Hematopoietic multipotent progenitor cell (in vitro differentiated cells): ENCODE results near the gene ITPR1. TPM values are rescaled to one million over a fixed set of nuclear protein-coding genes. Genes with fewer than 3 reads are reported as not detected.
A peak's percentile ranks its signal among the peaks of the same experiment; 100 is the strongest.

ENCODE experiments used
- DNase-seq, 3 donors: peaks; one replicate each; pipeline ENCODE4 v3.0.0-alpha.2; 2011 to 2015; ENCODE audit warnings: low read depth in 2 of 3, low spot score in 2 of 3
- total RNA-seq: library from RNA; depleted of rRNA; stranded (reverse); fragments of >200 nt; gene quantifications from one replicate; pipeline ENCODE4 v1.2.3, GENCODE V29; 2012

Gene ITPR1
- total RNA-seq, 1 donor = 166 TPM

DNA sequence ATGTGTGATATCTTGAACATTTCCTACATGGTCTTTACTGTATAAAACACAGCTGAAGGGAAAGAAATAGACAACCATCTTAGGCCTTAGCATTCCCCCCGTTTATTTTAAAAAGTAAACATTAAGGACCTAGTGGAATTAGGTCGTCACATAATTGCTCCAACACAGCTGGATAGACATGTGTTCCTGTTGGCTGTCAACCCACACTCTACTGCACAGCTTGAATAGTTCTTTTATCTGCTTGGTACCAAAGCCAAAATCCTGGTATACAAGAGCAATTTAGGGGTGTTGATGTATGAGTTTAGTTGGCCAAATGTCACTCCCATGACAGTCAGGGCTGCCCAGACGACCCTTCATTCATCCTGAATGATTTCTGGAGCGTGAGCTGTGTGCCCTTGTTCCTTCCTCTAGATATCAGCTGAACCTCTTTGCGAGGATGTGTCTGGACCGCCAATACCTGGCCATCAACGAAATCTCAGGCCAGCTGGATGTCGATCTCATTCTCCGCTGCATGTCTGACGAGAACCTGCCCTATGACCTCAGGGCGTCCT is 179.7 kb downstream of the ITPR1 start:
- no peak for DNase-seq

GRCh38 chr3:4674216-4674615 is 181.1 kb downstream of the ITPR1 start:
- no peak for DNase-seq

DNA sequence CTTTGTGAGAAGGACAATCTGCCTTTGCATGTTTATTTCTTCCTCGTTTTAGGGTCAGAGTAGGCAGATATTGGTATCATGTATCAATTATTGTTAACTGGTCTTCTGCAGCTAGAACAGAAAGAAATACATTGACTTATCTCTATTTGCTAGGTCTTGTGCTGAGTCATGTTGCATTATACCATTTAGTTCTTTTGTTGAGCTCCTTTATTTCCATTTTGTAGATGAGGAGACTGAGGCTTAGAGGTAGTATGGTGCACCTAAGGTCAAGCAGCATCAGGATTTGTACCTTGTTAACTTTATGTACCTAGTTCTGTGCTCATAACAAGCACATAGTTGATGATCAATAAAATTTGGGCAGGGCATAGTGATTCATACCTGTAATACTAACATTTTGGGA is 182.6 kb downstream of the ITPR1 start:
- no peak for DNase-seq

DNA sequence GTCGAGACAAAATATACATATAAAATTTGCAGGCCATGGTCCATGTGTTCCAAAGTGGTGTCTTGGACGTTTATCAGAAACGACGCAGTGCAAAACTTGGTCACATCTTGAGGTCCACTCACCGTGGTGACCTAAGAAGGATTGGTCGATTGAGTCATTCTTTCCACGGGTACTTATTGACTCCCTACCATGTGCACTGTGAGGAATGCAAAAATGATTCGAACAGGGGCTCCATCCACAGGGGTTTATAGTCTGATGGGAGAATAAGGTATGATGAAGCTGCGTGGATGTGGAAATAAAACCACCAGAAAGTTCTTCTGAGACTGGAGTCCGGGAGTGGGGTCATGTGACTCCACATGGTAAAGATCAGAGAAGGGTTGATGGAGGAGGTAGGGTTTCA is 185.2 kb downstream of the ITPR1 start:
- DNase-seq = no peak

- DNase-seq = no peak
These were observed 187.1 kb downstream of the ITPR1 start for GRCh38 chr3:4680227-4680691.

DNA sequence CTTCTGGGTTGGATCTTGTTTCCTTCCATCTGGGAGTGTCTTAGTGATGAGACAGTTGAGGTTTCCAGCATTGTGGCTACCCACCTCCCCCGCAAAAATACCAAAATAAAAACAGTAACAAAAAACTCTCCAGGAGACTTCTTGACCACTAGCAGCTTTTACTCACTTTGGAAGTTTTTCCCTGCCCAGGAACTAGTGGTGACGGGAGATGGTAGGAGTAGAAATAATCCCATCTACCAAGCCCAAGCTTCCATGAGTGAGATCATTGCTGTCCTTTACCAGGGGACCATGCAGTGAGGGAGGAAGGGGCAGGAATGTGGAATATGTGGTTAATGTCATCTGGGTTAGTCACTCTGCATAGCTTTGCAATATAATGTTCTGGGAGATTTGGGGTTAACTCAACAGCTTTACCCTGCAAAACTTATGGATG is 187.7 kb downstream of the ITPR1 start:
- no peak for DNase-seq

- no peak for DNase-seq
These were observed 188.2 kb downstream of the ITPR1 start for GRCh38 chr3:4681301-4681700.

- no peak for DNase-seq
These were observed 191.0 kb downstream of the ITPR1 start for GRCh38 chr3:4684117-4684516.

DNA sequence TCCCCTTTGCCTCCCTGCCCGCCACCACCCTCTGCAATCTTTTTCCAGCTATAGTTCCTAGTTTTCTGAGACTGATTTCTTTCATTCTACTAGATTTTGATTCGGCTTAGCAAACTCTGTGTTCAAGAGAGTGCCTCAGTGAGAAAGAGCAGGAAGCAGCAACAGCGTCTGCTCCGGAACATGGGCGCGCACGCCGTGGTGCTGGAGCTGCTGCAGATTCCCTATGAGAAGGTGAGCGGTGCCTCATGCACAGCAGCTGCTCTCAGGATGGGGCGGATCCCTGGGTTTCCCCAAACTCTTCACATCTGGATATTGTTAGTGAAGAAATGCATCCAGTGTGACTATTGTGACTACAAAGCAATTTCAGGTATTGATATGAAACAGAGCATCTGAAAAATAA is 191.8 kb downstream of the ITPR1 start:
- no peak for DNase-seq

DNA sequence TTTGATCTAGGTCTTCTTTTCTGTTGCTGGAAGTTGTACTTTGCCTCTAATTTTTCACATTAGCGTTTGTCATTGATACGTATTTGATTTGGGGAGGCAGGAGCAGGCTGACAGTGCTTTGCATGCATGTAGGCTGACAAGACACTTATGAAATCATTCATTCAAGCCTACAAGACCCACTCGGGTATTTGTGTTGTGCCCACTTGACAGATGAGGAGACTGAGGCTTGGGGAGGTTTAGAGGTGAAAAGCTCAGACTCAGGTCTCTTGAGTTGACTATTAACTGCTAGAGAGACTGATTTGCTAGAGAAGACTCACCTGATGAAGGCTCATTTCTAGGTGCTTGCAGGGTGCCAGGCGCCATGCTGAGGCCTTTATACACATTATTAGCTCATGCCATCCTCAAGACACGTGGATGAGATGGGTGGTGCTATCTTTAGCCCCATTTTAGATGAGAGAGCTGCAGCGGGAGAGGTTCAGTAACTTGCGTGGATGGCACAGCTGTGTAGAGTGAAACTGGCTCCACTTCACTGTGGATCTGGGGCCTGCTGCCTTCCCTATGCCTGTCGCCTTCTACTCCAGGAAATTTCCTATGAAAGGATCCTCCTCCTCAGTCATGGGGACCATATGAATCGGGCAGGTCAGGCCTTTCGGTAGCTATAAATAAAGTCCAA is 192.7 kb downstream of the ITPR1 start:
- no peak for DNase-seq

DNA sequence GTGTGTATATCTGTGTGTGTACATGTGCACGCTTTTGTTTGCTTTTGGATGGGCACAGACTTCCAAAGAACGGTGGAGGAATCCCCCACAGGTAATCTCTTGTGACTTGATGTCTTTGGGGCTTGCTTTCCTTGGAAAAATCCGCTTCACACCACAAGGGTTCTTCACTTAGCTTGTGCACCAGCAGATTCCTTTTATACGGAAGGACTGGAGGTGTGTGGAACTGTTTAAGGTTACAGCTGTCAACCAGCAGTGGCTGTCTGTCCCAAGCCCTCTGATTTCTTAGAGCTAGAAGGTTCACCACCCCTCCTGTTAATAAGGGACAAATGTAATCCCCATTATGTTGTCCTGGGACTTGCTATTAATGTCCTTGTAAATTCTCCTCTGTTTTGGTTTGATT is 193.5 kb downstream of the ITPR1 start:
- DNase-seq = no peak

DNA sequence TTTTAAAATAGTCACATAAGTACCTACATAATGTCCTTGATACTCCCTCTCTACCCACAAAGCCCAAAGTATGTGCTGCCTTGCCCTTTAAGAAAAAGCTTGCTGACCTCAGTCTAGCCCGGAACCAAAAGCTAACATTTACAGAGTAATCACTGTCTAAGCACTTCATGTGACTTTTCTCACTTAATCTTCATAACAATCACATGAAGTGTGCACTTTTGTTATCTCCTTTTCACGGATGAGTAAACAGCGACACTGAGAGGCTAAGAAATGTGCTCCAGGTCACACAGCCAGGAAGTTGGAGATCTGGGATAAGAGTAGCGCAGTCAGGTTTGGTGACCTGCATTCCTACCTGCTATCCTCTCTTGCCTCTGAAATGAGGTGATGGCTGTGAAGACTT is 194.0 kb downstream of the ITPR1 start:
- no peak for DNase-seq

GRCh38 chr3:4687596-4687995 is 194.4 kb downstream of the ITPR1 start:
- DNase-seq = no peak

DNA sequence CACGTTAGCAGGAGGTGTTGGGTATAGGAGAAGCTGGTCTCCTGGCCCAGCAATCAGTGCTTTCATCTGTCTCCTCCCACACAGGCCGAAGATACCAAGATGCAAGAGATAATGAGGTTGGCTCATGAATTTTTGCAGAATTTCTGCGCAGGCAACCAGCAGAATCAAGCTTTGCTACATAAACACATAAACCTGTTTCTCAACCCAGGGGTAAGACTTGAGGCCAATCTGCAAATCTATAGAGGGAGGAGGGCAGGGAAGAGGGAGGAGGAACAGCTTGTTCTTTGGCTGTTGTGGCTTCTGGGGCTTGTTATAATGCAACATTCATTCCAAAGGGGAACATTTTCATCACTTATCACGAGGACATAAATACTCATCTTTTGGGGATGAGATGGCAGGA is 195.3 kb downstream of the ITPR1 start:
- no peak for DNase-seq

GRCh38 chr3:4689021-4689420 is 195.9 kb downstream of the ITPR1 start:
- DNase-seq = no peak

DNA sequence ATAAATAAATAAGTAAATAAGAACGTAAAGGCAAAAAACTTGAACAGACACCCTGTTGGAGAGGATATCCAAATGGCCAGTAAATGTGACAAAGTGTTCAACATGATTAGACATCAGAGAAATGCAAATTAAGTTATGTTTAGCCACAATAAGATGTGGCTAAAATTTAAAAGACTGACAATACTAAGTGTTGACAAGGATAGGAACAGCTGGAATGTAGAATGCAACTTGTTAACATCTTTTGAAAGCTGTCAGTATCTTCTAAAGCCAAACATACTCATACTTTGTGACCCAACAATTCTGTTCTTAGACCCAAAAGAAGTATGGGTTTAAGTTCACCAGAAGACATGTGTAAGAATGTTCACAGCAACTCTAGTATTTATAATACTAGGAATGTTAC is 197.1 kb downstream of the ITPR1 start:
- no peak for DNase-seq

DNA sequence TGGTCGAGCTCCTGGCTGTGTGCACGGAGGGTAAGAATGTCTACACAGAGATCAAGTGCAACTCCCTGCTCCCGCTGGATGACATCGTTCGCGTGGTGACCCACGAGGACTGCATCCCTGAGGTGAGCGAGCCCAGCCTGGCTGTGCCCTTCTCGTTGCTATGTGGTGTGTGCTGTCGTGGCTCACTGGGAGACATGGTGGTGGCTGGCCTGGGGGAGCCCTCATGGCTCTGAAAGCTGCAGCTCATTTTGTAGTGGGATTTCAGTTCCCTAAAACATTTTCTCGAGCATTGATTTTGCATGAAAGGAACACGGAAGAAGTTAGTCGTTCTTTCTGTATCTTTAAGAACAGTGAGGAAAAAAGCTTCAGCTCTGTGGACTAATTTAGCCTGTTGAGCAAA is 200.5 kb downstream of the ITPR1 start:
- no peak for DNase-seq

DNA sequence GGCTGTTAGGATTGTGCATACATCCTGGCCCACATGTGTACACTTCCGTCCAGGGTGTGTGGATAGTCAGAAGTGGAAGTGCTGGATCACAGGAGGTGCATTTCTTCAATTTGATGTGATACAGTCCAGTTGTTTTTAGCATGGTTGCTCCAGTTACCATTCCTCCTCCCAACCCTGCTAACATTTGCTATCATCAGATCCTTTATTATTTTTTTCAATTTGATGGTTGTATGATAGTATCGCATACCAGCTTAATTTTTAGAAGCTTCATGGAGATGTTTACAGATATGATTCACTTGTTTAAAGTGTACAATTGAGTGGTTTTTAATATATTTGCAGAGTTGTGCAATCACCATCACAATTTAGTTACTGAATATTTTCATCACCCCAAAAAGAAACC is 202.7 kb downstream of the ITPR1 start:
- DNase-seq = no peak

- DNase-seq = no peak
These were observed 203.1 kb downstream of the ITPR1 start for GRCh38 chr3:4696266-4696665.

DNA sequence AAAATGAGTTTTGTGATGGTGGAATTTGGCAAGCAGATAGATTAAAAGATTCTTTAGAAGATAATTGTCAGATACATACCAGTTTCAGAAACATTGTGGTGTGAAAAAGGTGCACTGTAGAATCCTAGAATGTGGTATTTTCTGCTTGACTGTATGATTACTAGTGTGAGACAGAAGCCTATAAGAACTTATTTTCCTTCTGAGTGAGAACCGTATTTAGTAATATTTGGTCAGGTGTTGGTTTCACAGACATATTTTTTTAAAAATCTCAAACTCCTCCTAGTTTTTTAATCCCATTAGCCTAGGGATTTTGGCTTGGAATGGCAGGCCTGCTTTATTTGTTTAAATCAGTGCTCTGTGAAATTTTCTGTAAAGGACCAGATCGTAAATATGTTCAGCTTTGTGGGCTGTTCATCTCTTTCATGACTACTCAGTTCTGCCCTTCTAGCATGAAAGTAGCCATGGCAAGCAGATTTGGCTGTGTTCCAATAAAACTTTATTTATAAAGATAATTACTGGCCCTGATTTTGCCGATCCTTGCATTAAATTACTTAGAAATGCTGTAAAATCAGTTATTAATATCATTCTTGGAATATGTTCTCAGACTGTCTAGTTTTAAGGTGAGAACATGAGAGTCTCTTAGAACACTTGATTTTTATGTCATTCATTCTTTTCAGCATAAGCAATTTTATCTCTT is 205.1 kb downstream of the ITPR1 start:
- no peak for DNase-seq

GRCh38 chr3:4703054-4703480 is 209.9 kb downstream of the ITPR1 start:
- DNase-seq = no peak

GRCh38 chr3:4704552-4704951 is 211.4 kb downstream of the ITPR1 start:
- DNase-seq = peak in 2 of 3 donors; percentile 13 to 39
